ENCODE data around the gene GAREM2.
"Not testable (repeated sequence)": the region's sequence is repeated elsewhere in the genome, so short reads cannot be mapped to it uniquely, and the experiment has no call there.

The GAREM2 gene

GRCh38 chr2:26172871-26173775 lies at the start of gene GAREM2:
Gene GAREM2 (plus strand): TSS chr2:26173088. CDS start chr2:26173221, 133 bp downstream.
- DNase-seq: no peak

GRCh38 chr2:26123426-26123825 lies 49.5 kb upstream of the GAREM2 start:
- DNase-seq: no peak

GRCh38 chr2:26126074-26126473 lies 46.8 kb upstream of the GAREM2 start:
- no peak for DNase-seq

- no peak for DNase-seq
These were observed 44.7 kb upstream of the GAREM2 start for GRCh38 chr2:26128176-26128575.

GRCh38 chr2:26130763-26131162 lies 42.1 kb upstream of the GAREM2 start:
- DNase-seq: no peak

GRCh38 chr2:26136451-26136850 lies 36.4 kb upstream of the GAREM2 start:
- DNase-seq: no peak

GRCh38 chr2:26139269-26140183 lies 33.4 kb upstream of the GAREM2 start:
- DNase-seq: peak; percentile 59

- no peak for DNase-seq
These were observed 31.6 kb upstream of the GAREM2 start for GRCh38 chr2:26141145-26141769.

- no peak for DNase-seq
These were observed 28.9 kb upstream of the GAREM2 start for GRCh38 chr2:26144031-26144430.

- peak; percentile 67 for DNase-seq
These were observed 27.8 kb upstream of the GAREM2 start for GRCh38 chr2:26144953-26145680.

GRCh38 chr2:26148501-26148900 lies 24.4 kb upstream of the GAREM2 start:
- DNase-seq: no peak

GRCh38 chr2:26150243-26150642 lies 22.6 kb upstream of the GAREM2 start:
- DNase-seq: no peak

- DNase-seq: no peak
These were observed 15.3 kb upstream of the GAREM2 start for GRCh38 chr2:26157580-26157979.

GRCh38 chr2:26161926-26162325 lies 11.0 kb upstream of the GAREM2 start:
- no peak for DNase-seq

- no peak for DNase-seq
These were observed 9.9 kb upstream of the GAREM2 start for GRCh38 chr2:26162963-26163362.

- no peak for DNase-seq
These were observed 8.7 kb upstream of the GAREM2 start for GRCh38 chr2:26164231-26164630.

GRCh38 chr2:26164641-26165211 lies 8.2 kb upstream of the GAREM2 start:
- DNase-seq: no peak

GRCh38 chr2:26165403-26165802 lies 7.5 kb upstream of the GAREM2 start:
- no peak for DNase-seq

GRCh38 chr2:26166541-26166940 lies 6.3 kb upstream of the GAREM2 start:
- DNase-seq: not testable (repeated sequence)

GRCh38 chr2:26168785-26169184 lies 4.1 kb upstream of the GAREM2 start:
- DNase-seq: no peak

- no peak for DNase-seq
These were observed 3.7 kb upstream of the GAREM2 start for GRCh38 chr2:26169226-26169625.

All from NCI-H510A treated with DMSO at 0.1 percent for 48 hours (cell line).